ENCODE measurements around the gene ARHGAP20.

The ARHGAP20 gene, protein sequence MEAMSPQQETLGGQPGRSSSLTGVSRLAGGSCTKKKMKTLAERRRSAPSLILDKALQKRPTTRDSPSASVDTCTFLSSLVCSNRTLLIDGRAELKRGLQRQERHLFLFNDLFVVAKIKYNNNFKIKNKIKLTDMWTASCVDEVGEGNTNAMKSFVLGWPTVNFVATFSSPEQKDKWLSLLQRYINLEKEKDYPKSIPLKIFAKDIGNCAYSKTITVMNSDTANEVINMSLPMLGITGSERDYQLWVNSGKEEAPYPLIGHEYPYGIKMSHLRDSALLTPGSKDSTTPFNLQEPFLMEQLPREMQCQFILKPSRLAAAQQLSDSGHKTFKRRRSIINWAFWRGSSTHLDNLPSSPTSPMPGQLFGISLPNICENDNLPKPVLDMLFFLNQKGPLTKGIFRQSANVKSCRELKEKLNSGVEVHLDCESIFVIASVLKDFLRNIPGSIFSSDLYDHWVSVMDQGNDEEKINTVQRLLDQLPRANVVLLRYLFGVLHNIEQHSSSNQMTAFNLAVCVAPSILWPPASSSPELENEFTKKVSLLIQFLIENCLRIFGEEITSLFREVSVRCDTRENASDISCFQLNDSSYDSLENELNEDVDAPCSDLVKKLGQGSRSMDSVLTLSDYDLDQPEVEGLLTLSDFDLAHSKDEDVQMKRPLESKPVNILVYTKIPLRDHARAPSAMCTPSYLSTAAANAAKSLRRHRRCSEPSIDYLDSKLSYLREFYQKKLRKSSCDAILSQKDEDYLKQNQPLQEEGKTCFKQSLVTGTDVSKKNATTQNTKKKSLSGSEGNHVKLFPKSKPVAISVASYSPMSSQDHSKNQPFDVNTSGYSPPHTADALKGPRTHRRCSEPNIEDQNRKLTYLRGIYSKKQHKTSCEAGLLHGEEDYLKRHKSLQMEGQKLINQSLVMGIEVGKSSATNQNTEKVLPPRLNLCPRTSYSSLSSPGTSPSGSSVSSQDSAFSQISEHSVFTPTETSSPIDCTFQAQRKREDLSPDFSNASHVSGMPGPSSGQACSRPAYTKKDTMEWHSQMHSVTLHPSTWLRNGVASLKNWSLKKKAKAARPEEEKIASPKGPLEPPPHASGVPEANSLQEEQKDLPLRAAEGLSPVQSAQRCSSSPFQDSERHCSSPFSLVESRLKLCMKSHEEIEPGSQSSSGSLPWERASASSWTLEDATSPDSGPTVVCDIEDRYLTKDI

DNA sequence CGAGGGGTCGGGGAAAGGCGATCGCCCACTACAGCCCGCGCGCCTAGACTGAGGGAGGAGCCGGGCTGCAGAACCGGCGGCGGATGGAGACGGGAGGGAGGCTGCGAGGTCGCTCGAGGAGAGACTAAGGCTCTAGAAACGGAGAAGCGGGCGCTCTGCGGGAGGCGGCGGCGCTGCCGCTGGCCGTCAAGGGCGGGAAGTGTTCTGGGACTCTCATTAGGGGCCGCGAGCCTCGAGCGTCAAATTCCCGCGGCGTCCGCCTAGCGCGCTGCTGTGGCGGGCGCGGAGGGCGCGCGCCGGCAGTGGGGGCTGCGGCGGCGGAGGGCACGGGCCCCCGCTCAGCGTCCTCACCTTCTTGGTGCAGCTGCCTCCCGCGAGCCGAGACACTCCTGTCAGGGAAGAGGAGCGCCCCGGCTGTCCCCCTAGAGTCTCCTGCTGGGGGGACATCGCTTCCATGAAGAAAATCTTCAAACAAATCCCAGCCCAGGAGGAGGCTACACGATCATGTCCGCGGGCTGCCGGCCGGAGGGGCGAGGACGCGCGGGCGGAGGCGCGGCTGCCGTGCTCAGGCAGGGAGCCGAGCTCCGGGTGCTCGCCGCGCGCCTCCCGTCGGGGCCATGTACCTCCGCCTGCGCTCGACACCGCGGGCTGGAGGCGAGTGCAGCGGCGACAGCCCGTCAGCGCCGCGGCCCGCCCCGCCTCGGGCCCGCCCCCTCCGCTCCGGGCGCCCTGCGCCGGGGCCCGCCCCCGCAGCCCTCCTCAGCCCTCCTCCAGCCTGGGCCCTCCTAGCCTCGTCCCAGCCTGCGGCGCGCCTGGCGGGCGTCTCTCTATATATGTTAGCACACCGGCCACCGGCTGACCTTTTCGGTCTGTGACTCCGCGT, at the start of gene ARHGAP20:
Gene ARHGAP20 (minus strand): TSS at position 662 of the 883 bp plus-strand sequence. CDS start 206 bp downstream, at position 456.
- peak; percentile 88 for DNase-seq

DNA sequence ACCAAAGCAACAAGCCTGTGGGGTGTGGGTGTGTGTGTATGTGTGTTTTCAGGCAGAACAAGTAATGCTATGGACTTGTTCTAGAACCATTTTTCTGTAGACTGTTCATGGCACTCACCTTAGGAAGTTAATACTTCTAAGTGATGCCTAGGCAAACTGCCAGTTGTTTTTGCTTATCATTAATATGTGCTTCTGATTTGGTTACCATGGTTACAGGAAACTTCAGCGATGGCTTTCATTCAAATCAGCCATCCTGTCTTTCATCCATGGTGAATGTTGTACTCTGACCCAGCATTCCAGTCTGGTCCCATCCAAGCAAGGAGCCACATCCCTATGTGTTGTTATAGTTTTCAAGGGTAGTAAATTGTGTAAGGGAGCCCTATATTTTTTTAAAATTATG, 49.8 kb upstream of the ARHGAP20 start:
- no peak for DNase-seq

DNA sequence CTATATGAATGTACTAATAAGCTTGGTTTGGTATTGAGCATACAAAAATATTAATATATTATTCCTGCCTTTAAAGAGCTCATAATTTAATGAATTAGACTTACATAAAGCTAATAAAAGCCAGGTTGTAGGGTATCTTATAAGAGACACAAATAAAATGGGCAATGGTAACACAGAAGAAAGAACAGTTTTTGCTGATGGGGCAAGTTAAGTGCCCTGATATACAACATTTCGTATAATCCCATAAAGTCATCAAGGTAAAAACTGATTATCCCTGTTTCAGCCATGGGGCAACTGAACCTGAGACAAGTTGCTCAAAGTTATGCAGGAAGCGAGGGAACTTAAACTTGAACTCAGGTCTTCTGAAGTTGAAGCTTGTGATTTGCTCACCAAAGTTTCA, 48.9 kb upstream of the ARHGAP20 start:
- no peak for DNase-seq

DNA sequence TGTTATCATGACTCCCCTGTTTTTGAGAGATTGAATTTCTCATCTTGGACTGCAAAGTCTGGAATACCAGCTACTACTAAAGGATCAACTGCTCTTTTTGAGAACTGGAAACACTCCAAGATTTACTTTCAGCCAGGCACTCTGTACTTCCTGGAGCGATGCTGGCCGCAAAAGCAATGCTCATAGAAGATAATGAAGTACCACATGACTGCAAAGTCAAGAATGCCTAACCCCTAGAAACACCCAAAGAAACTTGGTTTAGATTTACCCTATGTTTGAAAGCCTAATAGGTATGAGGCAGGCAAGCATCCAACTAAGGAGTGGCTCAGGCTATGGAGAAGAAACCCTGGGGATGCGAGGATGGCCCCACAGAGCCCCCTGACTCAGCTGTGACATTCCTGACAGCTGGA, 47.7 kb upstream of the ARHGAP20 start:
- no peak for DNase-seq

DNA sequence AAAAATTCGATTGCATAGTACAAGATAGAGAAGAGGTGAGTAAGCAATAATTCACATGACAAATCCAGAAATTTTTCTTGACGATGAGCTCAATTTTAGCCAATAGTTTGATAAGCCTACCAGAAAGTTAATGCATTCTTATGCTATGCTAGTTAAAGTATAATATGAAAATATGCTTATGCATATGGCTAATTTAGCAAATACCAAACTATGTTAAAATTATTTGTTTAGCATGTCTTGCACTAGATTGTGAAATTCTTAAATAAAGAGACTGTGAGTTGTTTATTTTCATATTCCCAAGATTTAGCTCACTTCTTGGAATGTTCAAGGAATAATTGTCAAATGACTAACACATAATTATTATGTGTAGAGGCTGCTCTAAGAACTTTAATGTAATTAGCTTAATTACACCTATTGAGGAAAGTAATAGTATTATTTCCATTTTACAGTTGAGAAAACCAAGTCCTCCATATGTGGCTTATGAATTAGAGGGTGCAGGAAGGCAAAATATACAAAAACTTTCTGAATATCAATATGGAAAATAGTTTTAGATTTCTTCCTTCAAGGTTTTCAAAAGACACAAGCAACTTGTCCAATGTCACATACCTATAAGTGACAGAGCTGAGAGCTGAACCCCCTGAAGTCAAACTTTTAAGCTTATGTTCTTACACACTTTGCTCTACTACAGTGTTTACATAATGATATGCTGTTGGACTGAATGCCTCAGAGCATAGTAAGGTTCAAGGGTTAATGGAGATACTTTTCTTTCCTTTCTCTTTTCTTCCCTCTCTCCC, 45.9 kb upstream of the ARHGAP20 start:
- DNase-seq, result no peak

DNA sequence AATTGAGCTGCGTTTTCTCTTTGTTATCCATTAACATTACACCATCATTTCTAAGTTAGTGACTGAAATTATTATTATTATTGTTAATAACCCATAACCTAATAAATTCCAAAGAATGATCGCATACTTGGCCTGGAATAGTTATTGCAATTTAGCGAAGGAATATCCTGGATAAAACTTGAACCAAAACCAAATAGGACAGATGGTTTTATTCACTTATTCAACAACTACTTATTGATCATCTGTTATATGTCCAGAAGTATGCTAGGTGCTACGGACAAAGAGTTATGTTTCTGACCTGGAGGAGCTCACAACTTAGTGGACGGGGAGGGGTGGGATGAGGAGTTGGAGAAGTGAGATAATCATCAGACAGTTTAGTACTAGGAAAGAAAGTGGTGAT, 44.8 kb upstream of the ARHGAP20 start:
- no peak for DNase-seq

DNA sequence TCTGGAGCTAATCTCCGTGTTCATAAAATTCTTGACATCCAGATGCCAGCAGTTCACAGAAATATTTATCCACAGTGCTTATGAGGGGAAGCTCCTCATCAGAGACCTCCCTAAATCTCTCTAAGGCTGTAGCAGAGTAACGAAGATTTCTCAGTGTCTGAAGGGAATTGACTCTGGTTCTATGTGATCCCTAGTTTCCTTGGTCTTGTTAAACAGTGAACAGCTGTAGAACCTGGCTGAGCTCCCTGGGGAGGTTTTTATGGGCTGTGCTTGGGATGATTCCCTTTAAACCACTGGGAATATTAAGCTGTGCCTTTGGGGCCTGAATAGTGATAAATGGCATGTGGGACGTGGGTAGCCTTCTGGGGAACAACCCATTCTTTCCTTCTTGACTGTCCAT, 43.7 kb upstream of the ARHGAP20 start:
- DNase-seq, result no peak

DNA sequence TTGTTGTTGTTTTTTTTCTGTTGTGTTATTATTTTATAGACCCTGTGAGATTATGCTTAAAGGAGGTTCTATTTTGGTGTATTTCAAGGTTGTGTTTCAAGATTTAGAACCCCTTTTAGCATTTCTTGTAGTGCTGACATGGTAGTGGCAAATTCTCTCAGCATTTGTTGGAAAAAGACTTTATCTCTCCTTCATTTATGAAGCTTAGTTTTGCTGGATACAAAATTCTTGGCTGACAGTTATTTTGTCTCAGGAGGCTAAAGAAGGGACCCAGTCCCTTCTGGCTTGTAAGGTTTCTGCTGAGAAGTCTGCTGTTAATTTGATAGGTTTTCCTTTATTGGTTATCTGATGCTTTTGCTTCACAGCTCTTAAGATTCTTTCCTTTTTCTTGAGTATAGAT, 40.7 kb upstream of the ARHGAP20 start:
- no peak for DNase-seq

DNA sequence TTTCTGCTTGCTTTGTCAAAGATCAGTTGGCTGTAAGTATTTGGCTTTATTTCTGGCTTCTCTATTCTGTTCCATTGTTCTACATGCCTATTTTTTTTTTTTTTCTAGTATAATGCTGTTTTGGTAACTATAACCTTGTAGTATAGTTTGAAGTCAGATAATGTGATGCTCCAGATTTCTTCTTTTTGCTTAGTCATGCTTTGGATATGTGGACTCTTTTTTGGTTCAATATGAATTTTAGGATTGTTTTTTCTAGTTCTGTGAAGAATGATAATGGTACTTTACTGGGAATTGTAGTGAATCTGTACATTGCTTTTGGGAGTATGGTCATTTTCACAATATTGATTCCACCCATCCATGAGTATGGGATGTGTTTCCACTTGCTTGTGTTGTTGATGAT, 37.9 kb upstream of the ARHGAP20 start:
- no peak for DNase-seq

DNA sequence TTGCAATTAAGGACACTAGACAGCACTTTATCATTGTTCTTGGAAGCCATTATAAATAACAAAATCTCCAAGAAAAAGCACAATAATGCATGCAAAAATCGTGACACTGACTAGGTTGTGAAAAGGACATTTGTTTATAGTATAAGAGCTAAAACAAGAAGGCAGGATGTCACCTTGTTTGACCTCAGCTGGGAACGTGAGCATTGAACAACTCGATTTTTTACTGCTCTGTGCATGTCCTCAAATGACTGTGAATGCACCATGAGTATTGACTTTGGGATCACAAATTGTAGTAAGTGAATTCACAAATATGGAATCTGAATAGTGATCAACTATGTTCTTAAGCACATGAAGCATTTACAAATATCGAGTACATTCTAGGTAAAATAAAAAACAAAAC, 35.3 kb upstream of the ARHGAP20 start:
- no peak for DNase-seq

DNA sequence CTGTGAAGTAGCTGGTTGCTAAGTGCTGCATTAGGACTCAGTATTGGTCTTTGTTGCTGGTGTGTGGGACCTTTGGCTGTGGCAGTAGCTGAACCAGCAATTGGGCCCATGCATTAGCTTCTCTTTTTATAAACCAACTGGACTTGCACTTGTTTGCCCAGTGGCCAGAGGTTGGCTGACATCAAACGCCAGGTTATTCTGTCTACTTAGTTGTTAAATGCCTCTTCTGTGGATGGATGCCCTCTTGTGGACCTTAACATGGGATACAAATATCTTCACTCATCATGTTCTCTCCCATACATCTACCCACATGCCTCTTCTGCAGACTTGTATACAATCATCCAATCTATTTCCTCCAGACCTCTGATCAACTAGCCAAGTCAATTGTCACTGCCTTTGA, 26.4 kb upstream of the ARHGAP20 start:
- DNase-seq, result no peak

DNA sequence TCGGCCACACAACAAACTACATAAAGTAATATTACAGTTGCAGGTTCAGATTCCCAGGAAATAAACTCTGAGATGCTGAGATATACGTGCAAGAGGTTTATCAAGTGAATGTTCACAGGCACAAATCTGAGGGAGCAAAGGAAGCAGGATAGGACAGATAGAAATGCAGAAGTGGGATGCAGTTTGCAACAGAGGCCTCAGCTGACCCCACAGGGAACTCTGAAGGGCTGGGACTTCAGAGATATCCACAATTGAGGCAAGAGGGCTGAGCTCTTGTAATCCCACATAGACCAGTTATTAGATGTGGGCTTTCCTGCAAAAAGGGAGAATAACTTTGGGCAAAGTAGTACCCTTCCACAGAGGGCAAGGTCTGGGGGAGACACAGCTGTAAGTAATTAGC, 25.4 kb upstream of the ARHGAP20 start:
- DNase-seq, result no peak

DNA sequence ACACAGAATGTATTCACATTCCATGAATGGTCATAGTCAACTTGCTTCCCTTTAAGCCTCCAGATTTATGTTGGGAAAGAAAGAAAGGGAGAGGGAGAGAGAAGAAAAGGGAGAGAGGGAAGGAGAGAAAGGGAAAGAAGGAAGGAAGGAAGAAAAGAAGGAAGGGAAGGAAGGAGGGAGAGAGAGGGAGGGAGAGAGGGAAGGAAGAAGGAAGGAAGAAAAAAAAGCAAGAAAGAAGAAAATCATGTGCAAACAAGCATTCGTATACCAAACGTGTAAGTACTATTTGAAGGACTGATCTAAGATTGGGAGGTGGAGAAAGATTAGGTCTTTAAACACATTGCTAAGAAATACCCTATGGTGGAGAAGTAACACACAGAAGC, 23.9 kb upstream of the ARHGAP20 start:
- DNase-seq, result no peak

DNA sequence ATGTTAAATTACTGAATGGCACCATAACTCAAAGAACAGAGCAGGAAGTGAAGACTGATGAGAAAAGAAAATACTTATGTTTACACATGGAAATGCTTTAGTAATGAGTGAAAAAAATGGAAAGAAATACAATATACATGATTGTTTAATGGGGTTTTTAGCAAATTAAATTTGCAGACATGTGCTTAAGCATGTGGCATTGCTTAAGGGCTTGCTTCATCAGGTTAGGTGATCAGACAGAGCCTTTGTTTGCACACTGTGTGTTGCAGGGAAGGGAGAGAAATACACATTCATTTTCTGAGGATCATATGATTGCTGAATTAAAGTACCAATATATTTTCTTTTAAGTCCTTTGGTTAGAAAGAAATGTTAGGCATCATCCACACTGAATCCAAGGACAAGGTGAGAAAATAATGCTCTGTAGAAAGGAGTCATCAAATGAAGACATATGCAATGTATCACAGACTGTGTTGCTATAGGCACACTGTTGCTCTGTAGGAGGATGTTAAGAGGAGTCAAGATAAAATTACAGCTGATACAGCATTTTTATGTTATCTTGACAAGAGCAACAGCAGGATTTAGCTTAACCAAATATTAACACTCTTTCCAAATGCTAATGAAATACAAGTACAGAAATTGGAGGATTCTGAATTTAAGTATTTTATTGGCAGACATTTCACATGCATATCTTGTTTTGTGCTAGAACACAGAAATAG, 23.4 kb upstream of the ARHGAP20 start:
- no peak for DNase-seq

DNA sequence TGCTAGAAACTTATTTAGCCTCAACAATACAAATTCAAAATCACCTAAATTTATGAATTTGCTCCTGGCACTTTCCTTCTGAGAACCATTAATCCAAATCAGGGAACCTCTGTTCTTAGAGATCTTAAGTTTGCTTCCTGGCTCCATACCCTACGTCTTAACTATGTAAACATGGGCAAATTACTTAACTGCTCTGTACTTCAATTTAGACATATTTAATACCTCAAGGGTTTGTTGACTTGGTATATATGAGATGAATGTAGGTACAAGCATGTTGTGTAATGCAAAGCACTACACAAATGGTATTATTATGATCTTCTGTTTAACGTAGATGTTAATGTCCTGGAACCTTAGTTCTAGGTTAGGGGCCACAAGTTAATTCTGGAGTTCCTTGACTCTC, 22.6 kb upstream of the ARHGAP20 start:
- DNase-seq, result no peak

DNA sequence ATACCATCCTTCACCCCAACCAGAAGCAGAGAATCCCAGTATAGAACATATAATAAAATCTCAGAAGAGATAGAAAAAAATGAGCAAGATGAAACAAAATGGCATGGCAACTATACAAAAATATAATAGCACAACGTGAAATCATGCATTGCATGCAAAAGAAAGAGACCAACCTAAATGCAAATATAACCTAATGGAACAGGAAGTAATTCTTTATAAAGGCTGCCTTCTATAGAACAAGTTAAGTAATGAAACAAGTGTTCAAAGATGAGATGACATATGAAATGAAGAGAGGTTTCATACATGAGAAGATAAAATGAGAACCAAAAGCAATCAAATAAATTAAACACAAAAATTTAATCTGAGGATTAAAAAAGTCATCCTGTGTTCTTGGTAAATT, 18.5 kb upstream of the ARHGAP20 start:
- no peak for DNase-seq

DNA sequence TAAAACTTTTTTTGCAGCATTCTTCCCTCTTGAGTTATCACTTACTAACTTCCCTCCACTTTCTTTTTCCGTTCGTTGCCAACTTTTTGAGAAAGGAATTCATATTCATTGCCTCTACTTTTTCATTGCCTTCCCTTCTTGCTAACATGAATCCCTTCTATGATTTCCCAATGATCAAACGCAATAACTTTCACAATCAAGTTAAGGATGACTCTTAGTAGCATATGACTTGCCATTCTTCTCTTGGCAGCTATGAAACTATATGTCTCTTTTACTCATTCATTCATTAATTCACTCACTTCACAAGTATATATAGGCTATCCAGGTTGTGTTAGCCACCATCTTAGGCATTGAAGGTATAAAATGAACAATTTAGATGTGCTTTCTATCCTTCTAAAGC, 16.6 kb upstream of the ARHGAP20 start:
- DNase-seq, result no peak

DNA sequence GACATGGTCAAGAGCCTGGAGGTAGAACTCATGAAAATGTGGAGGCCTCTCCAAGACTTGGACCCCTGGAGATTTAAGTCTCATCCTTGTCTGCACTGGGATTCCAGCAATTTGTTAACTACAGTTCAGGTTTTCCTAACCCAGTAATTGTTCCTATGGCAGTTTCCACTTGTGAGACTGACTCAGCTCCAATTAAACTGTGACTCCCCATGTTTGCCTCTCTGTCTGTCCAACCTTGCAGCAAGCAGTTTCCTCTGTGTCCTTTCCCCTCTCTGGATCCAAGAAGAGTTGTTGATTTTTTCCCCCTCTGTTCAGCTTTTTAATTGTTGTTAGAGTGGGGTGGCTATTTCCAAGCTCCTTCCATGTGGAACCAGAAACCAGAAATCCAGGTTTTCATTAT, 16.2 kb upstream of the ARHGAP20 start:
- DNase-seq, result no peak

DNA sequence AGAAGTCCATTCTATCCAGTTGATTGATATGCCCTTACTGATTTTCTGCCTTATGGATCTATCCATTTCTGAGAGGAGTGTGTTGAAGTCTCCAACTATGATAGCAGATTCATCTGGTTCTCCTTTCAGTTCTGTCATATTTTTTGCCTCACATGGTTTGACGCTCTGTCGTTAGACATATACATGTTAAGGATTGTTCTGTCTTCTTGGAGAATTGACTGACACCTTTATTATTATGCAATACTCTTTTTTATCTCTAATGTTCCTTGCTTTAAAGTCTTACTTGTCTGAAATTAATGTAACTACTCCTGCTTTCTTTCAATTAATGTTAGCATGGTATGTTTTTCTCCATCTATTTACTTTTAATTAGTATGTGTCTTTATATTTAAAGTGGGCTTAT, 12.1 kb upstream of the ARHGAP20 start:
- no peak for DNase-seq

DNA sequence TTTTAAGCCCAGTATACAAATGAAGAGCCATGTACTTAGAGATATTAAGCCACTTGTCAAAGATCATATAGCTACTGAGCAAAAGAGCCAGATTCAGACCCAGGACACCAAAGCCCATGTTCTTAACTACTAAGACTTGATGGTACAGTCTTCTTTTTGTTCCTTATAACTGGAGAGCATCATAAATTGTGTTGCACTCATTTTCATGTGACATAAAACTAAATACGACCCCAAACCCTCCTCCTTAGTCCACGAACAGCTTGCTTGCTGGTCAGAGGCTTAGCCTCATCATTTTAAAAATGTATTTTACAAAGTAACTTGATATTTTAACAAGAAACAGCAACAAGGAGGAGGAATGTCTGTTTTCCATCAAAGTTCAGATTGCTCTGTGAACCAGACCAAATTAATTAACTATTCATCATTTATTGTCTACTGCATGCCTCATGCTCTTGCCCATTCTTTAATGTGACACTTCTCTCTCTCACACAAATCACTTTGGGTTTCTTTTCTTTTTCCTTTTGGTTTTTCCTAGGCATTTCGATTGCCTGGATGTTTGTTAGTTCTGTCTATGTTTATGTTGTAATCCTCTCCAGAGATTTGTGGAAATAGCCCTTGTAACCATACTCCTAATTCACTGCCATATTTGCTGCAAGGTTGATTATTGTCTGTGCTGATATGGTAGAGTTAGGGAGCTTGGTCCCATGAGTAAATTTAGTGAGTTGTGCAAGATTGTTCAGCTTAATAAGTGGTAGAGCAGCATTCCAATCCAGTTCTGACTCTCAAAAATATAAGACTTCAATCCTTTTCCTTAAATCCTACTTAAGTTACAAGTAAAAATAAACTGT, 8.4 kb upstream of the ARHGAP20 start:
- no peak for DNase-seq

Data from left hindlimb (tissue), 1 donor.